ENCODE data around the gene HPCA. TPM values are rescaled to one million over a fixed set of nuclear protein-coding genes. Genes with fewer than 3 reads are reported as not detected.

Gene HPCA
- total and polyA plus RNA-seq, 4 experiments from 2014 or later = 0.70 TPM; not detected in 3

- DNase-seq = no peak
- H3K4me3 Mint-ChIP-seq = no peak overlapping the region
- H3K27me3 ChIP-seq (ENCODE audit: insufficient read depth, low read length) = no peaks in the 10 kb centered on the region
- no peak overlapping the region for H3K27ac ChIP-seq (ENCODE audit: low read depth, low read length)
- no peaks in the 10 kb centered on the region for H3K9me3 ChIP-seq (ENCODE audit: control insufficient read depth in 1 of 2, low read length in 2 of 2)
- no peaks in the 10 kb centered on the region for H3K9me3 Mint-ChIP-seq
- ChIA-PET POLR2A (ENCODE audit: partially characterized antibody) (no interaction called here), CTCF (ENCODE audit: partially characterized antibody) (interaction anchor here (1.1 to 1.7 kb wide), 3 partner anchors 12 to 149 kb away, joined by 4 read pairs; no protein-coding TSS in a partner anchor)
- H3K27me3 Mint-ChIP-seq = no peaks in the 10 kb centered on the region
- no peaks in the 10 kb centered on the region for H3K4me1 Mint-ChIP-seq
- H3K36me3 ChIP-seq (ENCODE audit: insufficient read depth, low read length) = peaks cover 13% of the 10 kb centered on the region
- H3K27ac Mint-ChIP-seq = peak overlapping the region in 1 of 7 donors; percentile 23
- H3K36me3 Mint-ChIP-seq = peaks cover 50 to 68% of the 10 kb centered on the region in 2 donors
- H3K4me1 ChIP-seq (ENCODE audit: insufficient read depth, low read length) = no peaks in the 10 kb centered on the region
- H3K4me3 ChIP-seq (ENCODE audit: low read length in 2 of 2) = no peak overlapping the region
- intact Hi-C loops (cut with micrococcal nuclease) = no loop called here
These were observed 25.7 kb upstream of the HPCA start for GRCh38 chr1:32860566-32860965.

DNA sequence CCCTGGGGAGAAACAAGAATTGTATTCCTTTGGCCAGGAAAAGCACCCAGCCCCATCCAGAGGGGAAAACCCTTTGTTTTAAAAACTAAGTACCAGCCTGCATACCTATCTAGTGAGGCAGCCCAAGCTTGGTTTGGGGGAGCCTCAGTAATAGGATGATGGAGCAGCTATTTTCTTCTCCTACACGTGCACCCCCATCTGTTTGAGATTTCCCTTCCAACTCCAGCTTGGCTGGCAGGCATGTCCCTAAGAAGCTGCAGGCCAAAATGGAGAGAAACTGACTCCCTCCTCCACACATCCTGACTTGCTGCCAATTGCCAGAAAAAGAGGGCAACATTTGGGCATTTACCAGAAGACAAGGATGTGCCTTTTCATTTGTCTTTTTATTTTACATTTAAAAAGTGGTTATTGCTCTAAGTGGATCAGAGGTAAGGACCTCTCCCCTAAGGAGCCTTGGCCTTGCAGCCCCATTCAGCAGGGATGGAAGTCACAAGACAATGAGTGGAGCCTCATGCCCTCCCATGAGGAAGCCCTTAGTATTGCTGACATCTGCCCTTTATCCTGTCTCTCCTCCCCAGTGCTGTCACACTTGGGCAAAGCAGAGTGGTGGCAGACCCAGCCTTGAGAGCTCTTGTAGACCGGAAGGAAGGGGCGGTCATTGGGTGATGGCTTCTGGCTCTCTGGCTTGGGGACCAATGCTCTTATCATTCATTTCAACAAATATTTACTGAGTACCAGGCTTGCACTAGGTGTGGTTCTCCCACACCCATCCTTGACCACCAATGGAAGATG is 24.2 kb upstream of the HPCA start:
- peaks cover 44 to 58% of the 10 kb centered on the region in 2 donors for H3K36me3 Mint-ChIP-seq
- H3K4me3 Mint-ChIP-seq = no peak overlapping the region
- Histone ChIP-seq H3K4me3 (ENCODE audit: low read length in 2 of 2) (no peak overlapping the region), H3K9me3 (ENCODE audit: control insufficient read depth in 1 of 2, low read length in 2 of 2) (no peaks in the 10 kb centered on the region), H3K36me3 (ENCODE audit: insufficient read depth, low read length) (peaks cover 4% of the 10 kb centered on the region), H3K27me3 (ENCODE audit: insufficient read depth, low read length) (no peaks in the 10 kb centered on the region), H3K4me1 (ENCODE audit: insufficient read depth, low read length) (no peaks in the 10 kb centered on the region), H3K27ac (ENCODE audit: low read depth, low read length) (no peak overlapping the region)
- ChIA-PET CTCF (ENCODE audit: partially characterized antibody) (interaction anchor here (0.8 to 1.5 kb wide), 4 partner anchors 10 to 150 kb away, joined by 3 to 5 read pairs (median 4); no protein-coding TSS in a partner anchor), POLR2A (ENCODE audit: partially characterized antibody) (no interaction called here)
- H3K4me1 Mint-ChIP-seq = no peaks in the 10 kb centered on the region
- peak overlapping the region in 2 of 7 donors; percentile 6 to 74 for H3K27ac Mint-ChIP-seq
- no peaks in the 10 kb centered on the region for H3K27me3 Mint-ChIP-seq
- DNase-seq = no peak
- intact Hi-C loops (cut with micrococcal nuclease) = no loop called here
- no peaks in the 10 kb centered on the region for H3K9me3 Mint-ChIP-seq

GRCh38 chr1:32863218-32863880 is 22.9 kb upstream of the HPCA start:
- intact Hi-C loops (cut with micrococcal nuclease) = no loop called here
- Mint-ChIP-seq H3K4me1 (no peaks in the 10 kb centered on the region), H3K27me3 (no peaks in the 10 kb centered on the region), H3K4me3 (no peak overlapping the region), H3K9me3 (no peaks in the 10 kb centered on the region), H3K27ac (peak overlapping the region in 1 of 7 donors; percentile 26), H3K36me3 (peaks cover 41 to 47% of the 10 kb centered on the region in 2 donors)
- no peak overlapping the region for H3K4me3 ChIP-seq (ENCODE audit: low read length in 2 of 2)
- H3K9me3 ChIP-seq (ENCODE audit: control insufficient read depth in 1 of 2, low read length in 2 of 2) = no peaks in the 10 kb centered on the region
- H3K27ac ChIP-seq (ENCODE audit: low read depth, low read length) = no peak overlapping the region
- POLR2A ChIA-PET (ENCODE audit: partially characterized antibody) = no interaction called here
- H3K36me3 ChIP-seq (ENCODE audit: insufficient read depth, low read length) = no peaks in the 10 kb centered on the region
- CTCF ChIA-PET (ENCODE audit: partially characterized antibody) = interaction anchor here (0.8 to 1.1 kb wide), 2 partner anchors 8 to 90 kb away, joined by 3 read pairs; no protein-coding TSS in a partner anchor
- DNase-seq = no peak
- H3K4me1 ChIP-seq (ENCODE audit: insufficient read depth, low read length) = no peaks in the 10 kb centered on the region
- no peaks in the 10 kb centered on the region for H3K27me3 ChIP-seq (ENCODE audit: insufficient read depth, low read length)

DNA sequence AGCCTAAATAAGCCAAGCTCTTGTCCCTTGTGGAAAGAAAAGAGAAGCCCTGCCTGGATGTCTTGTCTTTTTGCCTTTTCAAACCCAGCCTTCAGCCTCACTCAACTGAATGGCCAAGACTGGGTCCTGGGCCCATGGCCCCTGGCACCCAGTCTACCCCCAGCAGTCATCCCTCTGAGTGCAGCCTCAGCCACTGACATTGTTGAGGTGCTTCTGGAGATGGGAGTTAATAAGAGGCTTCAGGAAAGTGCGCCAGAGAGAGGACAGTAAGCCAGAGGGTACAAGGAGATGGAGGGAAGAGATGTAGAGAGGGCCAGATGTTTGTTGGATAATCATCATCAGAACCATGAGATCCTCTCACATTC is 22.4 kb upstream of the HPCA start:
- CTCF ChIA-PET (ENCODE audit: partially characterized antibody) = interaction anchor here (1.1 kb wide), 1 partner anchor 8 kb away, joined by 3 read pairs; no protein-coding TSS in a partner anchor
- peaks cover 42% of the 10 kb centered on the region in 2 donors for H3K36me3 Mint-ChIP-seq
- POLR2A ChIA-PET (ENCODE audit: partially characterized antibody) = no interaction called here
- H3K36me3 ChIP-seq (ENCODE audit: insufficient read depth, low read length) = no peaks in the 10 kb centered on the region
- H3K9me3 Mint-ChIP-seq = no peaks in the 10 kb centered on the region
- H3K9me3 ChIP-seq (ENCODE audit: control insufficient read depth in 1 of 2, low read length in 2 of 2) = no peaks in the 10 kb centered on the region
- DNase-seq = no peak
- H3K4me1 Mint-ChIP-seq = no peaks in the 10 kb centered on the region
- no peaks in the 10 kb centered on the region for H3K27me3 ChIP-seq (ENCODE audit: insufficient read depth, low read length)
- H3K27ac Mint-ChIP-seq = no peak overlapping the region
- H3K27ac ChIP-seq (ENCODE audit: low read depth, low read length) = no peak overlapping the region
- no peak overlapping the region for H3K4me3 Mint-ChIP-seq
- peaks cover 0 to 2% of the 10 kb centered on the region in 2 donors for H3K27me3 Mint-ChIP-seq
- H3K4me1 ChIP-seq (ENCODE audit: insufficient read depth, low read length) = no peaks in the 10 kb centered on the region
- intact Hi-C loops (cut with micrococcal nuclease) = no loop called here
- no peak overlapping the region for H3K4me3 ChIP-seq (ENCODE audit: low read length in 2 of 2)

- DNase-seq = no peak
- CTCF ChIA-PET (ENCODE audit: partially characterized antibody) = no interaction called here
- H3K27me3 Mint-ChIP-seq = peaks cover 5 to 7% of the 10 kb centered on the region in 2 donors
- no peaks in the 10 kb centered on the region for H3K9me3 Mint-ChIP-seq
- no peaks in the 10 kb centered on the region for H3K9me3 ChIP-seq (ENCODE audit: control insufficient read depth in 1 of 2, low read length in 2 of 2)
- H3K4me1 Mint-ChIP-seq = peaks cover 0 to 5% (median 3%) of the 10 kb centered on the region in 4 donors
- H3K27ac ChIP-seq (ENCODE audit: low read depth, low read length) = no peak overlapping the region
- H3K4me3 ChIP-seq (ENCODE audit: low read length in 2 of 2) = no peak overlapping the region
- H3K4me3 Mint-ChIP-seq = no peak overlapping the region
- H3K36me3 ChIP-seq (ENCODE audit: insufficient read depth, low read length) = no peaks in the 10 kb centered on the region
- no peaks in the 10 kb centered on the region for H3K4me1 ChIP-seq (ENCODE audit: insufficient read depth, low read length)
- POLR2A ChIA-PET (ENCODE audit: partially characterized antibody) = no interaction called here
- H3K27me3 ChIP-seq (ENCODE audit: insufficient read depth, low read length) = no peaks in the 10 kb centered on the region
- intact Hi-C loops (cut with micrococcal nuclease) = no loop called here
- H3K27ac Mint-ChIP-seq = peak overlapping the region in 1 of 7 donors; percentile 13
- peaks cover 39 to 46% of the 10 kb centered on the region in 2 donors for H3K36me3 Mint-ChIP-seq
These were observed 21.8 kb upstream of the HPCA start for GRCh38 chr1:32864375-32865019.

DNA sequence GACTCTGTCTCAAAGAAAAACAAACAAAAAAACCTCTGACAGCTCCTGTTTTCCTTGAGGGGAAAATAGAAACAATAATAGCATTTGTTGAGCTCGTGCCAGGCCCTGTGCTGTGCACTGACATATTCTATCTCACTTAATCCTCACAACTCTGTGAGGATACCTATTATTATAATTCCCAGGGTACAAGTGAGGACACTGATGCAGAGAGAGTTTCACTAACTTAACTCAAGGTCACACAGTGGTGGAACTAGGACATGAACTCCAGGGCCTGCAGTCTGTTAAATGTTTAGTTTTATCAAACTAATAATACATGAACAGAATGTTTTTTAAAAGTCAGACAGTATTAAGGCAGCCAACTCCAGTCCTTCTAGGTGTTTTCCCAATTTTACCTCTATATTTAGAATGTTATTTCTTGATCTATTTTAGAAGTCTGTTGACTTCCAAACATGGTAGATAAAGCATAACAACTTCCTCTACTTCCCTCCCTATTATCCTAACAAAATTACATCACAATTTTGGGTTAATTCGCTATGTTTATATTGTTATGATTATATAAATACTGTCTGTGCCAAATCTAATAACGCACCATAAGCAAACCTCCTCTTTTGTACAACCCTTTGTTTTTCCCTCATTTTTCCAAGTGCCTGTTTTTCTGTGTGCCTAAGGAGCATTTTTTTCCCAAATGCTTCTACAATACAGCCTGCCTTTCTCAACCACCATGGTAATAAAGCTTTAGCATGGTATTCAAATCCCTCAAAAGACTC is 20.5 kb upstream of the HPCA start:
- Mint-ChIP-seq H3K27ac (no peak overlapping the region), H3K36me3 (peaks cover 34 to 46% of the 10 kb centered on the region in 2 donors), H3K9me3 (peaks cover 0 to 2% (median 0%) of the 10 kb centered on the region in 8 donors), H3K4me3 (no peak overlapping the region), H3K4me1 (peaks cover 4 to 14% (median 10%) of the 10 kb centered on the region in 4 donors), H3K27me3 (peaks cover 11 to 13% of the 10 kb centered on the region in 2 donors)
- Histone ChIP-seq H3K9me3 (ENCODE audit: control insufficient read depth in 1 of 2, low read length in 2 of 2) (no peaks in the 10 kb centered on the region), H3K27me3 (ENCODE audit: insufficient read depth, low read length) (no peaks in the 10 kb centered on the region), H3K36me3 (ENCODE audit: insufficient read depth, low read length) (no peaks in the 10 kb centered on the region), H3K4me3 (ENCODE audit: low read length in 2 of 2) (no peak overlapping the region), H3K27ac (ENCODE audit: low read depth, low read length) (no peak overlapping the region), H3K4me1 (ENCODE audit: insufficient read depth, low read length) (peaks cover 4% of the 10 kb centered on the region)
- intact Hi-C loops (cut with micrococcal nuclease) = no loop called here
- DNase-seq = no peak
- POLR2A ChIA-PET (ENCODE audit: partially characterized antibody) = no interaction called here
- CTCF ChIA-PET (ENCODE audit: partially characterized antibody) = interaction anchor here (0.6 to 1.6 kb wide), 3 partner anchors 11 to 461 kb away, joined by 3 read pairs; no protein-coding TSS in a partner anchor
